ENCODE results near the gene ZDHHC23. TPM values are rescaled to one million over a fixed set of nuclear protein-coding genes. Genes with fewer than 3 reads are reported as not detected.

Gene ZDHHC23
- total and polyA plus RNA-seq, 2 donors (not counting 1 experiment from before 2014, with no cell fraction given): 12.3 to 72.6 TPM

DNA sequence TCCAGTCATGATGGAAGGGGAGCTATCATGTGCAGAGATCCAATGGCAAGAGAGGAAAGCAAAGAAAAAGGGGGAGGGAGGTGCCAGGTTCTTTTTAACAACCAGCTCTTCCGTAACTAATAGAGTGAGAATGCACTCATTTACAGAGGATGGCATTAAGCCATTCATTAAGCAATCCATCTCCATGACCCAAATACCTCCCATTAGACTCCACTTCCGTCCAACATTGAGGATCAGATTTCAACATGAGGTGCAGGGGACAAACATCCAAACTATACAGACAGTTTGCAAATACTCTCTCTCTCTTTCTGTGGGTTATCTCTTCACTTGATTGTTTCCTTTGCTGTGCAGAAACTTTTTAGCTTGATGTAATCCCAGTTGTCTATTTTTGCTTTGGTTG, 21.2 kb downstream of the ZDHHC23 start:
- POLR2A ChIA-PET: no interaction called here
- Mint-ChIP-seq H3K4me3 (no peak overlapping the region), H3K27ac (no peak overlapping the region), H3K9me3 (ENCODE audit: insufficient read depth) (peaks cover 5% of the 10 kb centered on the region), H3K27me3 (no peaks in the 10 kb centered on the region), H3K4me1 (peaks cover 4% of the 10 kb centered on the region)
- intact Hi-C loops (cut with micrococcal nuclease): no loop called here
- Histone ChIP-seq H3K79me2 (ENCODE audit: control insufficient read depth, insufficient read depth, low read length) (no peaks in the 10 kb centered on the region), H4K20me1 (ENCODE audit: control insufficient read depth, insufficient read depth, low read length, poor library complexity, severe bottlenecking) (no peaks in the 10 kb centered on the region), H3K27me3 (replicated peaks in 1 of 4; ENCODE audit: control extremely low read depth in 1 of 4, control insufficient read depth in 3 of 4, insufficient read depth in 4 of 4, low read length in 3 of 4) (no peaks in the 10 kb centered on the region), H3K4me2 (replicated peaks; ENCODE audit: low read depth, low read length, poor library complexity, severe bottlenecking) (no peak overlapping the region), H3K4me3 (ENCODE audit: control extremely low read depth in 1 of 5, extremely low read depth in 1 of 5, insufficient read depth in 1 of 5, low read depth in 2 of 5, low read length in 4 of 5) (no peak overlapping the region), H3K9ac (ENCODE audit: low read length) (no peak overlapping the region), H3K4me1 (ENCODE audit: control insufficient read depth in 2 of 2, insufficient read depth in 2 of 2, low read length in 2 of 2) (no peaks in the 10 kb centered on the region), H2AFZ (ENCODE audit: insufficient read depth, low read depth, low read length, poor library complexity, severe bottlenecking) (no peak overlapping the region), H3K9me3 (ENCODE audit: control extremely low read depth in 1 of 3, control insufficient read depth in 2 of 3, insufficient read depth in 1 of 3, low read length in 2 of 3) (peaks cover under 1 to 17% (median 7%) of the 10 kb centered on the region in 3 donors), H3K27ac (ENCODE audit: low read length in 2 of 2) (no peak overlapping the region), H3K36me3 (replicated peaks in 1 of 2; ENCODE audit: control extremely low read depth in 1 of 2, control insufficient read depth in 1 of 2, extremely low read depth in 1 of 2, insufficient read depth in 2 of 2, low read length in 1 of 2) (peaks cover 0 to 4% of the 10 kb centered on the region in 2 experiments)
- DNase-seq (no peak), ATAC-seq (ENCODE audit: low read depth) (no peak)
- 100% methylated on average over 1 of the region's 2 CpGs for WGBS (ENCODE audit: insufficient coverage)
- CTCF ChIA-PET: interaction anchor here (1.3 kb wide), 1 partner anchor 16 kb away, joined by 3 read pairs; no protein-coding TSS in a partner anchor
- no peak for TF ChIP-seq CTCF (IDR thresholded peaks at IDR 0.05)
- no peak for TF ChIP-seq EZH2 (IDR thresholded peaks at IDR 0.05; ENCODE audit: borderline replicate concordance, insufficient read depth, low read depth, low read length, poor library complexity, severe bottlenecking)

- ChIA-PET CTCF (no interaction called here), POLR2A (no interaction called here)
- no peaks in the 10 kb centered on the region for H3K27me3 Mint-ChIP-seq
- Histone ChIP-seq H3K27ac (ENCODE audit: low read length in 2 of 2) (no peak overlapping the region), H3K79me2 (ENCODE audit: control insufficient read depth, insufficient read depth, low read length) (no peaks in the 10 kb centered on the region), H3K9ac (ENCODE audit: low read length) (no peak overlapping the region), H3K36me3 (replicated peaks in 1 of 2; ENCODE audit: control extremely low read depth in 1 of 2, control insufficient read depth in 1 of 2, extremely low read depth in 1 of 2, insufficient read depth in 2 of 2, low read length in 1 of 2) (peaks cover 20 to 32% of the 10 kb centered on the region in 2 experiments), H3K4me1 (ENCODE audit: control insufficient read depth in 2 of 2, insufficient read depth in 2 of 2, low read length in 2 of 2) (peaks cover 13 to 14% of the 10 kb centered on the region in 2 donors), H3K9me3 (ENCODE audit: control extremely low read depth in 1 of 3, control insufficient read depth in 2 of 3, insufficient read depth in 1 of 3, low read length in 2 of 3) (peaks cover 7 to 17% (median 8%) of the 10 kb centered on the region in 3 donors), H3K4me3 (ENCODE audit: control extremely low read depth in 1 of 5, extremely low read depth in 1 of 5, insufficient read depth in 1 of 5, low read depth in 2 of 5, low read length in 4 of 5) (no peak overlapping the region), H3K27me3 (replicated peaks in 1 of 4; ENCODE audit: control extremely low read depth in 1 of 4, control insufficient read depth in 3 of 4, insufficient read depth in 4 of 4, low read length in 3 of 4) (no peaks in the 10 kb centered on the region), H2AFZ (ENCODE audit: insufficient read depth, low read depth, low read length, poor library complexity, severe bottlenecking) (no peak overlapping the region), H4K20me1 (ENCODE audit: control insufficient read depth, insufficient read depth, low read length, poor library complexity, severe bottlenecking) (no peaks in the 10 kb centered on the region), H3K4me2 (replicated peaks; ENCODE audit: low read depth, low read length, poor library complexity, severe bottlenecking) (no peak overlapping the region)
- H3K9me3 Mint-ChIP-seq (ENCODE audit: insufficient read depth): peaks cover 5% of the 10 kb centered on the region
- no peak for TF ChIP-seq CTCF (IDR thresholded peaks at IDR 0.05)
- TF ChIP-seq EZH2 (IDR thresholded peaks at IDR 0.05; ENCODE audit: borderline replicate concordance, insufficient read depth, low read depth, low read length, poor library complexity, severe bottlenecking): no peak
- intact Hi-C loops (cut with micrococcal nuclease): no loop called here
- ATAC-seq (ENCODE audit: low read depth): peak; percentile 43
- peak overlapping the region; percentile 48 for H3K27ac Mint-ChIP-seq
- DNase-seq: no peak
- H3K4me3 Mint-ChIP-seq: no peak overlapping the region
- WGBS (ENCODE audit: insufficient coverage): no CpG with 5 or more reads among the region's 4 CpGs
- H3K4me1 Mint-ChIP-seq: peaks cover 27% of the 10 kb centered on the region
Measured at GRCh38 chr3:113977822-113978221, 30.0 kb downstream of the ZDHHC23 start.

Data from B cell (primary cell).